ENCODE measurements around the gene CFAP45.
"Not testable (repeated sequence)": the region's sequence is repeated elsewhere in the genome, so short reads cannot be mapped to it uniquely, and the experiment has no call there.

CFAP45 gene

DNA sequence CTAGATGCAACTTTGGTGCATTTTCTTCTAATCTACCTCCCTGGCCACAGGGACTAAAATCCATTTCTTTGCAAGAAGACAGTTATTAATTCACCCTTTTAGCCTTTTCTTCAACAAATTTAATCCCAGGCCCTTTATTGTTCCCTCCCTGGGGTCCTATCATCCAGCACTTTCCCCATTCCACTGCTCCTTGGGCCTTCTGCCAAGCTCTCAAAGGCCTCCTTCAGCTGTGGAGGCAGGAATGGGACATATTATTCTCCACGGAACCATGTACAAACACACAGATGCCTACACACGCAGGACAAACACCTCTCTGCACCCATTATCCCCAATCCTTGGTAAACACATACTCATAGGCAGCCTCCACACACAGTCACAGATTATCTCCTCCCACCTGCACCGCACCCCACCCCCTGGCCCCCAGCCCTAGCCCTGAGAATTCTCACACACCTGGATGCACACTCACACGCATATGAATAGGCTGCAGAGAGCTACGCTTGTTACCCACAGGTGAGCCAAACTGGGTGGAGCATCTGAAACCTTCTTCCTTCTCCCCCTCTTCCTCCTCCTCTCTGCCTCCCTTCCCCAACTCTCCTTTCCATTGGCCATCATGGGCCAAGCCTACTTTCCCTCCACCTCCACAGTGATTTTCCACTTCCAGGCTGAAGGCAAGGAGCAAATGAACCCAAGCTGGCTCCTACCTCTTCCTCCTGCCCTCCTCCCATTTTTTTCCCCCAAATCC, 13.7 kb upstream of the CFAP45 start:
- no peak for DNase-seq

- DNase-seq: no peak
Observed at GRCh38 chr1:159911326-159912070, 11.5 kb upstream of the CFAP45 start.

DNA sequence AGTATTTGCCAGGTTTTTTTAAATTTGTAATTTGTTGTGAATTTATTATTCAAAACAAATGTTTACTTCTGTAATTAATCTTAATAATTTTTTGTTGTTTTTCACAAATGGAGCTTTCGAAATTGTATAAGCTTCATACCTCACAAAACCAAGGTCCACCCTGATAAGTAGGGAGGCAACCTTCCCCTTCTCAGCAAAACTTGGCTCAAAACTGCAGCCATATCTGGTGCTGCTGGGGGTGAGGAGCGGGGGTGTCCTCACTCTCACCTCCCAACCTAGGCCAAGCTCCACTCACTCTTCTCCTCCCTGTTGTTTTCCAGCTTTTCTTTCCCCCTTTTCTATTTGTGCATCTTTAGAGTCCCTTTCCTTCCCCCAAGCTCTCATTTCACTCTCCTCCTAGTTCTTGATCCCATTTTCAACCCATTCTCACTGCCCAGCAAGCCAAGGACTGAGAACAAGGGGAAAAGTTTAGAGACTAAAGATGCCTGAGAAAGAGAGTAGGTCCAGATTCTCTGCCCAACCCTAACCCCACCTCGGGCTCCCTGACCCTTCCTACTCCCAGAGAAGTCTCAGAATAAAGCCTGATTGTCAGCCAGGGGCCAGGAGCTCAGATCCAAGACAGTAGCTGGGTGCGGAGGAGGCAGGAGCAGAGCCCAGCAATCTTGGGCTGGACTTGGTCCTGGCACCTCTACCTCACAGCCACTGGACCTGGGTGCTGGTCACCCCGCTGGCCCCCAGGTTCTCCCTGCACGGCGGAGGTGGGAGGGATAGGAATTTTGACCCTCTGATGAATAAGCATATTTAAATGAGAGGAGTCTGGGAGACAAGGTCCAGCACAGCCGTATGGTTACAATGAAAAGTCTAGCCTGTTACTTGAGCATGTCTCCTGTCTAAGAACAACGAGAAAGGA, 8.3 kb upstream of the CFAP45 start:
- no peak for DNase-seq

- DNase-seq: no peak
Observed at GRCh38 chr1:159906960-159907359, 7.0 kb upstream of the CFAP45 start.

- DNase-seq: not testable (repeated sequence)
Observed at GRCh38 chr1:159904036-159904435, 4.1 kb upstream of the CFAP45 start.

GRCh38 chr1:159902541-159902940, 2.6 kb upstream of the CFAP45 start:
- no peak for DNase-seq

- DNase-seq: no peak
Observed at GRCh38 chr1:159900755-159901360, 893 bp upstream of the CFAP45 start.

GRCh38 chr1:159899634-159900033, 331 bp downstream of the CFAP45 start:
- not testable (repeated sequence) for DNase-seq

- no peak for DNase-seq
Observed at GRCh38 chr1:159898527-159898926, 1.4 kb downstream of the CFAP45 start.

DNA sequence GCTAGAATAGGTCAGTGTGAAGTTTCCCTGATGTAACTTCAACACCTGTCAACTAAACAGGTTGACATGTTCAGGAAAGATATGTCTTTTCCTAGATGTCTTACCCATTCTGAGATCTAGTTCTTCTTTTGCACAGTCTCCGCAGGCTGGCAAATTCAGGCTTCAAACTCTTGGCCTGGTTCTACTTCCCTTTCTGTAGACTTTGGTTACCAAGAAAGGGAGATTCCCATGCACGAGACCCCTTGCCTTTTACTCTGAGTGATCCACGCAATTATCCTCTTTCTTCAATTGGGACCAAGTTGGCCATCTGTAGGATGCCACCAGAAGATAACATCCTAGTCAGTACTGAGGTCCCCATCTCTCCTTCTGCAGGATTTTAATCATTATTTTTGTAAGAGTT, 2.0 kb downstream of the CFAP45 start:
- DNase-seq: no peak

- DNase-seq: no peak
Observed at GRCh38 chr1:159896546-159896930, 3.4 kb downstream of the CFAP45 start.

- DNase-seq: peak in 2 of 58 donors; percentile 8 to 14
Observed at GRCh38 chr1:159895836-159896545, 4.0 kb downstream of the CFAP45 start.

- no peak for DNase-seq
Observed at GRCh38 chr1:159895286-159895685, 4.7 kb downstream of the CFAP45 start.

DNA sequence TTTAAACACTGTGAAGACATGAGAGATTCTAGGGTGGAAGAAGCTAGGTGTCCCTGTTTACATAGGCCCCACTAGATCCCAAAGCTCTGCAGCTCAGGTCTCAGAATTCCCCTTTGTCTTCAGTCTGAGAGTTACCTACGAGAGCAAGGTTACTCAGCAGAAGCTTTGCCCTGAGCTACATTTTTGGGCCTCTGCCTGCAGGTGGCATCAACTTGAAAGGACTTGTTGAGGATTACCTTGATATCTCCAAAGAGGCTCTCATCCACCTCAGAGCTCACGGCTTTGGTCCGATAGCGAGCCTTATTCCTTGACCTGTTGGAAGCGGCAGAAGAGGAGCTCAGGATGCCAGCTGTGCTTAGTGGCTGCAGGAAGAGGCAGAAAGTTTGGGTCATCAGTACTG, 7.0 kb downstream of the CFAP45 start:
- no peak for DNase-seq

DNA sequence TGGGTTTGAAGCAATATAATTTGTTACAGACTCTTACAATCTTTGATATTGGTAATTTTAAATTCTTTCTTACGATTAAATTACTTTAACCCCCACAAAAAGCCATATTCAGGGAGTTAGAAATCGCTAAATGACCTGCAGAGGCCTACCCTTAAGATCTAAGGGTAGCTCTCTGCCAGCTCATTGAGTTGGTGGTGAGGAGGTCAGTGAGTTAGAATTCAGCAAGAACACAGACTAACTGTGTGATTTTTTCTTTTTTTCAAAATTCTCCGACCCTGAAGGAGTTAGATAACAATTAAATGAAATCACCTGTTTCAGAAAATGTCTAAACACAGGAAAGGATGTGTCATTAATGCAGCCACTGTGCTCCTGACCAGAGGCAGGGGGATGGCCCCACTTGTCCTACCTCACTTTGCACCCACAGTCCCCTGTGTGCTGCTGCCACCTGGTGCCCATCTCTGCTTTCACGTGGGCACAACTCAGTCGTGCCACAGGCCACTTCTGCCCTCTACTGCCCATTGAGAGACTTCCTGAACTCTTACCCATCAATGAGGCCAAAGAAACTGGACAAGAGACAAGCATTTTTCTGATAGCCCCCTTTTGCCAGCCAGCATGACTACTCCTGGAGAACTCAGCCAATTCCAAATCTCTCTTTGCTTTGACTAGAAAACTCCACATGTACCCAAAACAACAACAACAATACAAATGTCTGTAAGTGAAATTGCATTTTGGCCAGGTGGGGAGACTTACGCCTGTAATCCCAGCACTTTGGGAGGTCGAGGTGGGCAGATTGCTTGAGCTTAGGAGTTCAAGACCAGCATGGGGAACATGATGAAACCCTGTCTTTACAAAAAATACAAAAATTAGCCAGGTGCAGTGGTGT, 8.4 kb downstream of the CFAP45 start:
- peak in 56 of 58 donors; percentile 9 to 87 (median 66) for DNase-seq

DNA sequence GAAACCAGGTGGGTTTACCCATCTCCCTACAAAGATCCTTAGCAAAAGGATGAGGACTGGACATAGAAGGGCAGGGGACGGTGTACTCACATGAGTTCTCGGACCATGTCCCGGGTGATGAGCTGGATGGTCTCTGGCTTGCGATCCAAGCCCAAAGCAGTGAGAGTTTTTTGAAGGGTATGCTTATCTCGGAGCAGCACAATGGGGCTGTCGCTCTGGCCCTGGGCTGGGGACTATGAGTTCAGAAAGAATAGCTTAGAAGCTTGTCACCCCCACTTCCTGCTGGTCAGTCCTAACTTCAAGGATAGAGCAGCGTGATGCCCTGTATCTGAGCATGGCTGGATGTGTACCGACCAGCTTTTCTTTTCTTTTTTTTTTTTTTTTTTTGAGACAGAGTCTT, 9.6 kb downstream of the CFAP45 start:
- no peak for DNase-seq

DNA sequence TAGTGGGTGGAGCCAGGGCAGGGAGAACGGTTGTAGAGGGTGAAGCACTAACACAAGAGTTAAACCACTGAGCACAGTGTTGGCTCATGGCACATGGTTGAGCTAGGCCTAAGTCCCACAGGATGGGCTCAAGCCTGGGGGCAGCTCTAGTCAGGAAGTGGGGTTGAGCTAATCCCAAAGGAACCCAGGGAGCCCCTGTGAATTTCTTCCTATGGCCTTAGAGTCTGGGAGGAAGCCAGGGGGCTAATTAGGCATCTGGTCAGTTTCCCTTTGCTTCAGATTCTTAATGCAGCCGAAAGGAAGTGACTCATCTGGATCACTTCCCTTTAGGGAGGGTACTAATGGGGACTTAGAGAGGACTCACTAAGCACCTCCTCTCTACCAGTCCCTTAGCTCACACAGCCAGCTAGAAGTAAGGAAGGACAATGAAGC, 10.1 kb downstream of the CFAP45 start:
- DNase-seq: peak in 2 of 58 donors; percentile 0 to 7

- no peak for DNase-seq
Observed at GRCh38 chr1:159889202-159889601, 10.8 kb downstream of the CFAP45 start.

DNA sequence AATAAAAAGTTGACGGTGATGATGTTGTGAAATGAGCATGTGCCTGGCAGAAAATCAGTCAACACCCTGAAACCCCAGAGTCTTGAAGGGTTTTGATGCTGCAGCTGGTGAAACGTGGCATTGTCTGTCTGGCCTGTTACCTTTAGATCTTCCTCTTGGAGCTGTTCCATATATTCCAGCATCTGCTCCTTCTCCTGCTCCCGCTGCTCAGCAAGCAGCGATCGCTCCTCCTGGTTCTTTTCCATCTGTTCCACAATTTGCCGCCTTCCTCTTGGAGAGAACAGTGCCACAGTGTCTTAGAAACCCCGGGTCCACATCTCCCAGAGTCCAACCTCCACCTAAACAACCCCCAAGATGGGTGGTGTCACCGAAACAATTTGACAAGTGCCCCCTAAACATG, 15.7 kb downstream of the CFAP45 start:
- no peak for DNase-seq

DNA sequence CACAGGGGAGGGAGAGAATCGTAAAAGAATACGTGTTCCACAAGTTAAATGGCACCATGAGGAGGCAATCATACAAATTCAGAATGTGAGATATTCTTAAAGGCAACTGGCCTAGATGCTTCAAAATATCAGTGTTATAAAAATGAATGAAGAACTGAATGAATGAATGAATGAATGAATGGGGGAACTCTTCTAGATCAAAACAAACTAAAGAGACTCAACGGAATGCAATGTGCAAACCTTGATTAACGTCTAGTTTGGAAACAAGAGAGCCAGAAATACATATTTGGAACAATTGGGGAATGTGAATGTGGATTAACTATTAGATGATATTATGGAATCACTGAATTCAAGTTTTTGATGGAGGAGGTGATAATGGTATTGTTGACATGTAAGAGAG, 16.8 kb downstream of the CFAP45 start:
- no peak for DNase-seq

All from anterior cingulate cortex (tissue), 58 donors.